NCI-H82 (cell line): ENCODE measurements around the gene CPED1.
"Not testable (repeated sequence)": the region's sequence is repeated elsewhere in the genome, so short reads cannot be mapped to it uniquely, and the experiment has no call there.

ENCODE experiments used
- DNase-seq: peaks from one replicate; lab custom pipeline; 2025; lab: John Stamatoyannopoulos, UW

The CPED1 gene

GRCh38 chr7:121020249-121020988, 31.9 kb downstream of the CPED1 start:
- no peak for DNase-seq

GRCh38 chr7:121020989-121021969, 32.8 kb downstream of the CPED1 start:
- DNase-seq: no peak

- DNase-seq: no peak
Measured at GRCh38 chr7:121023194-121023593, 34.7 kb downstream of the CPED1 start.

GRCh38 chr7:121023683-121024511, 35.4 kb downstream of the CPED1 start:
- DNase-seq: no peak

- DNase-seq: no peak
Measured at GRCh38 chr7:121024611-121025010, 36.1 kb downstream of the CPED1 start.

GRCh38 chr7:121026159-121026558, 37.6 kb downstream of the CPED1 start:
- no peak for DNase-seq

GRCh38 chr7:121026577-121027111, 38.1 kb downstream of the CPED1 start:
- DNase-seq: no peak

- DNase-seq: no peak
Measured at GRCh38 chr7:121027761-121028669, 39.5 kb downstream of the CPED1 start.

- no peak for DNase-seq
Measured at GRCh38 chr7:121029302-121029701, 40.8 kb downstream of the CPED1 start.

GRCh38 chr7:121030308-121030707, 41.8 kb downstream of the CPED1 start:
- DNase-seq: no peak

- DNase-seq: no peak
Measured at GRCh38 chr7:121032645-121033460, 44.3 kb downstream of the CPED1 start.

- no peak for DNase-seq
Measured at GRCh38 chr7:121034929-121035328, 46.4 kb downstream of the CPED1 start.

- DNase-seq: not testable (repeated sequence)
Measured at GRCh38 chr7:121036776-121037175, 48.3 kb downstream of the CPED1 start.

- DNase-seq: not testable (repeated sequence)
Measured at GRCh38 chr7:121037329-121037728, 48.8 kb downstream of the CPED1 start.

- DNase-seq: no peak
Measured at GRCh38 chr7:121037957-121038716, 49.6 kb downstream of the CPED1 start.

- no peak for DNase-seq
Measured at GRCh38 chr7:121038717-121039509, 50.4 kb downstream of the CPED1 start.

- DNase-seq: no peak
Measured at GRCh38 chr7:121039510-121039822, 51.0 kb downstream of the CPED1 start.

GRCh38 chr7:121039994-121040393, 51.5 kb downstream of the CPED1 start:
- no peak for DNase-seq
